Embryonic facial prominence (tissue), 1 donor: ENCODE results near the gene CTSO.
A peak's percentile ranks its signal among the peaks of the same experiment; 100 is the strongest.

Source experiments
- DNase-seq: peaks from one replicate; pipeline ENCODE4 v3.0.0-alpha.2; 2016; ENCODE audit errors: extremely low spot score

The CTSO gene, protein sequence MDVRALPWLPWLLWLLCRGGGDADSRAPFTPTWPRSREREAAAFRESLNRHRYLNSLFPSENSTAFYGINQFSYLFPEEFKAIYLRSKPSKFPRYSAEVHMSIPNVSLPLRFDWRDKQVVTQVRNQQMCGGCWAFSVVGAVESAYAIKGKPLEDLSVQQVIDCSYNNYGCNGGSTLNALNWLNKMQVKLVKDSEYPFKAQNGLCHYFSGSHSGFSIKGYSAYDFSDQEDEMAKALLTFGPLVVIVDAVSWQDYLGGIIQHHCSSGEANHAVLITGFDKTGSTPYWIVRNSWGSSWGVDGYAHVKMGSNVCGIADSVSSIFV

DNA sequence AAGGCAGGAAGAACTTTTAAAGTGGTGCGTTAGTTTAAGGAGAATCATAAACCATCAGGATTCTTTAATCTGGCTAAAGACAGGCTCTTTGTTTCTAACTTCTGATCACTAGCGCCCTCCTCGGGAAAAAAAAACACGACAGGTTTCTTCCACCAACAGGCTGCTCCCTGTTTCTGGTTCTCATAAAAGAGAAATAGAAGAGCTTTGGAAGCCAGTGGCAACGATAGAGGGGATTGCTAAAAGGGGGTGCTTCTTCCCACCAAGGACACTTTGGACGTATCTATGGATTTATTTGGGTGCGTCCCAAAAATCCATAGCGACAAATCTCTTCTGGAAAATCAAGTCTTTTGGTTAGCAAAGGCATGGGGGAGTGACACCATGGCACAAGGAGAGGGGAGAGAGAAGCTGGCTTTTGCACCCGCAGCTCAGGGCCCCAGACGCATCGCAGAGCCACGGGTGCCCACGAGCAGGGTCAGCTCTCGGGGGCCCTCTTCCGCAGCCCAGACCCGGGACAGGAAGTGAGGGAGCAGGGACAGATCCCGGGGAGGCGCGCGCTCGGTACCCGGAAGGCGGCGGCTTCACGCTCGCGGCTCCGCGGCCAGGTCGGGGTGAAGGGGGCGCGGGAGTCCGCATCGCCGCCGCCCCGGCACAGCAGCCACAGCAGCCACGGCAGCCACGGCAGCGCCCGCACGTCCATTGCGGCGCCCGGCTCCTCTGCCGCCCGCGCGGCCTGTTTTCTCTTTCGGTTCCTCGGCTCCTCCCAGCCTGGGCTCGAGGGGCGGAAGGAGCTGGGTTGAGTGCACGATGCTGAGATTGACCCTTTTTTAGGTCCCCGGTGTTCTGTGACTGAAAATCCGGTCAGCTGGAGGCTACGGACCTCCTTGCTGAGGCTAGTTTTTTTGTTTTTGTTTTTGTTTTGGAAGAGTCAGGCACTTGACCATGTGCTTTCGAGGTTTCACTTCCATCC, at the start of gene CTSO:
TSS of gene CTSO (minus strand) at position 716 of the 967 bp plus-strand sequence. CDS start at position 697, 19 bp downstream.
- peak; percentile 78 for DNase-seq

DNA sequence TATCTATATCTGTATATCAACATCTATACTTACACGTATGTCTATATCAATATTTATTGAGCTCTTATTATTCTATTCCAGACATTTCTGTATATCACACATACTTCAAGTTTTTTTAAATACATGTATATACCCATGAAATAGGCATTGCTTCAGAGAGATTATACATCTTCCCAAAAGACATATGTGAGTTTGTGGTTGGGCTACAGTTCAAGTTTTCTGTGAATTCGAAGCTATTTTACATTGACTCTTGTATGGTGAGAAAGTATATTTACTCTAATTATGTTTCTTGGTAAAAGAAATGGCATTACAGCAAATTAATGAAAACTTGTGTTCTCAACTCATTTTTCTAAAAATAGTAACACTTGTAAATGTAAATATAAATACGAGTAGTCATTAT, 46.8 kb upstream of the CTSO start:
- DNase-seq = no peak

DNA sequence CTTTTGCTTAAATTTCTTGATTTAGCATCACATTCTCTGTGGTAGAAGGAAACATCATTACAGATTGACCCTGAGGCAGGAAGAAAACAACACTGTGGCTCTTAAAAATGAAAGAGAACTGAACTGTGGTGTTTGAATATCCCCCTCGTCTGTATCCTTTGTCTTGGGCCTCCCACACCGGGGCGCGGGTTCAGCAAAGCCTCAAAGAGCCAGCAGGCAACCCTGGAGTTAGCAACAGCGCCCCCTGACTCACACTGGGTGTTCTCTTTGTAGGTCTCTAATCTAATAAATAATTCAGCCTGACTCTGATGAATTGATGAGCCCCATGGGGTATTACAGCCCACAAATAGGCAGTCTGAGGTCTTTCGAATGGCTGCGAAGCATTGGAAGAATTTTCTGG, 46.1 kb upstream of the CTSO start:
- no peak for DNase-seq

DNA sequence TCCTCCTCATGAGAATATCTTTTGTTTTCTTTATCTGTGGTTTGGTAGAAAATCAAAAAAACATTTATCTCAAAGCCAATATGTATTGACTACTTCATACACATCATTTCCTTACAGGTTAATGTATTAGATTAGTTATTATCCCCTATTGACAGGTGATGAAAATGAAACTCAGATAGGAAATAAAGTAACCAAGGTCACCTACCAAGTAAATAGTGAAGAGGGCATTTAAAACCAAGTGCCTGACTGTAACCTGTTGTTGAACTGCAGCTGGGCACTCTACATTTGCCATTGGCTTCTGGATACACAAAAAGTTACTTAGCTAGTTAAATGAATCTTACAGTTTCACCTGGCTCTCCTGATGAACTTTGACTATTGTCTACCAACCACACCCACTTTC, 41.4 kb upstream of the CTSO start:
- DNase-seq = no peak

DNA sequence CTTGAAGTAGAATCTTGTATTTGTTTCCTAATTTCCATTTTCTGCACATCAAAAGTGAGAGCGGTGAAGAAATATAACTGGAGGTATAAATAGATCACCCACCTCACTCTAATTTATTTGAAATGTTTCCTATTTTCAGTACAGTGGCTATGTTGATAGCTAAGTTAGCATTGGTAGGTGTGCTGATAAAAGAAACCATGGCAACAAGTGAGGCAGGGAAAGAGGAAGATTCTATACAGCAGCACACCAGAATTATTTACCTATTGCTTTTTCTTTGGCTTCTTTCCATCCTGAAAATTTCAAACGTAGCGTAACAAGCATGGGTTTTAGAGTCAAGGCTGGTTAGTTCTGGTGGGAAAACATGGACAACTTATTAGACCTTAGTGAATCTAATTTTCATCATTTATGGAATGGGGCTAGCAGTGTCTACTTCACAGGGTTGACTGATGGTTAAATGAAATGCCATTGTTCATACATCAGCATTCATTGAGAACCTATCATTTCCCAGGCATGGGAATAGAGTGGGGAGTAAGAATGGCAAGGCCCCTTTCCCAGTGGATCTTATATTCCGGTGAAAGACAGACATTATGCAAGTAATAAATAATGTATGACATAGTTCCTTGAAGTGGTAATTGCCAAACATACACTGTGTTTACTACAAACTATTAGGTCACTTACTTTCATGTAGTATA, 30.6 kb upstream of the CTSO start:
- no peak for DNase-seq

DNA sequence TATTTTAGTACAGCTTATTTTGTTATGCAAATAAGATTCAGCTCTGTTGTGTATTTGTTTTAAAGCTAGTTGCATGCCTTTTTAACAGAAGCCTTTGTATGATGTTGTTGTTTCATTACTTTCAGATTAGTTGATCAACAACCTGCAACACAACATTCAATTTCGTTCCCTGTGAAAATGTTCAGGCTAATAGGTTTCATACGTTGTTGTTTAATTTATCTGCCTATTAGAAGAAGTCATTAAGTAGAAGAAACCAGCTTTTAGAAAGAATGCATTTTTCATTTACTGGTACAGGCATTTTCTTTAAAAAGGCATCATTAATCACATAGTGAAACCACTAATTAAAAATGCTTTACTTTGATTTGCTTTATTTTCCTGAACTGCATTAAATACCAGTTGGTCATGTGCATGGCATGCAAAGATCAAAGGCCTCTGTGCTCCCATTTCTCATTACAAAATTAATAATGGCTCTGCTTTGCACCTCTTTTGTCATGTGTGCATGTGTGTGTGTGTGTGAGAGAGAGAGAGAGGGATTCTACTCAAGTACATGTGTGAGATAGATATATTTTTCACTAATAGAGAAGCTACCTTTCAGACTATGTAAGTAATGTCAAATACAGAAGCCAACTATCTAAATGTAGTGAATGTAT, 29.2 kb upstream of the CTSO start:
- DNase-seq = no peak

DNA sequence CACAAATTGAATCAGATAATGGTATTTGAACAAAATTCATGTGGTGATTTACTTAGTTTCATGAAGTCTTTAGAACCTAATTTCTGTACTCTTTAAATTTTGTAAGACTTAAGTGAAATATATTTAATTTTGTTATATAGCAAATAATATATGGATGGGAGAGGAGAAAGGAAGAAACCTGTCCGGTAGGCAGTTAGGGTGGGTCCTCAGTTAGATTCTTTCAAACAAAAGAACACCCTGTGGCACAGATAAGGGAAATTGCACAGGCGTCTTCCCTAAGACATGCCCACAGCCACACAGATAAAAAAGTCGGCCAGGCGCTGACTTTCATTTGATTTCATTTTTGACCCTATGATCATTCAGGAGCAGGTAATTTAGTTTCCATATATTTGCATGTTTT, 25.1 kb upstream of the CTSO start:
- DNase-seq = no peak

DNA sequence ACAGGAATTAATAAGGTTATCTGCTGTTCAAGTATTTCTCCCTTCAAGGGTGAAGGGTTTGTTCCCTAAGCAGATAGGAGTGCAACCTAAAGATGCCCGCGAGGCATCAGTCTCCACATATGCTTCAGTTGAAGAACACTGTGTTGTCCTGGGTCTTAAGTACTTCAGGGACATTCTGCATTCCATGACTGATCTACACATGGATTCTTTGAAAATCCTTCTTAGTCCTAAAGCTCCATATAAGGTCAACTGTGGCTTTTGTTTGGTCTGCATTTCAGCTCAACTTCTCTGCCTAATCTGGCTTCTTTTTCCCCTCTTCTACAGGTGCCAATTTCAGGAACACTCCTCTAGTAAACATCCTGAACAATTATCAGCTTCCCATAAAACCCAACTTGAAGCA, 21.8 kb upstream of the CTSO start:
- no peak for DNase-seq

DNA sequence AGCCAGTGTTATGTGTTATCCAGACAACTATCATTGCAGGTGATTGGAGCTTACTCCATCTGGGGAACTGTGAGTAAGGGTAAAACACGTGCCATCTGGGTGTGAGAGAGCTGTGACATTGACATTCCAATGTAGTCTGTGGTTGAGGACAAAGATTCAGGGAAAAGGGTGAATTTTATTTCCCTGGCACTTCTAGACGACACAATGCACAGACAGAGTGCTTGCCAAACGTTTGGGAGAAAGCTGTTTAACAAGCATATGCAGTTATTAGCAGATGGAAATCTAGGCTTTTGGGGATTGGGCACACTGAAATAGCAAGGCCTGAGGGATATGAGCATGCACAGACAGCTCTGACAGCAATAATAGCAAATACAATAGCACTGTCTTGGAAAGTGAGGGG, 21.3 kb upstream of the CTSO start:
- no peak for DNase-seq

DNA sequence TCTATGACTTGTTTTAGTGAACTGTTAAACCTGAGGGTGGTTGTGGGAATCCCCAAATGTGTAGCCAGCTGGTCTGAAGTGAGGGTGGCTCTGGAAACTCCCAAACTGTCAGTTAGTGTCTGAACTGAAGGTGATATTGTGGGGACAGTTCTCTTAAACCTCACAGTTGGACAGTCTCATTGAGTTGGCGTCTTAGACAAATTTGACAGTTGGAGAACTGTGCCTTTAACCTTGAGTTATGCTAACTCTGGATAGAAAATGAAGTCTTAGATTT, 20.7 kb upstream of the CTSO start:
- no peak for DNase-seq

DNA sequence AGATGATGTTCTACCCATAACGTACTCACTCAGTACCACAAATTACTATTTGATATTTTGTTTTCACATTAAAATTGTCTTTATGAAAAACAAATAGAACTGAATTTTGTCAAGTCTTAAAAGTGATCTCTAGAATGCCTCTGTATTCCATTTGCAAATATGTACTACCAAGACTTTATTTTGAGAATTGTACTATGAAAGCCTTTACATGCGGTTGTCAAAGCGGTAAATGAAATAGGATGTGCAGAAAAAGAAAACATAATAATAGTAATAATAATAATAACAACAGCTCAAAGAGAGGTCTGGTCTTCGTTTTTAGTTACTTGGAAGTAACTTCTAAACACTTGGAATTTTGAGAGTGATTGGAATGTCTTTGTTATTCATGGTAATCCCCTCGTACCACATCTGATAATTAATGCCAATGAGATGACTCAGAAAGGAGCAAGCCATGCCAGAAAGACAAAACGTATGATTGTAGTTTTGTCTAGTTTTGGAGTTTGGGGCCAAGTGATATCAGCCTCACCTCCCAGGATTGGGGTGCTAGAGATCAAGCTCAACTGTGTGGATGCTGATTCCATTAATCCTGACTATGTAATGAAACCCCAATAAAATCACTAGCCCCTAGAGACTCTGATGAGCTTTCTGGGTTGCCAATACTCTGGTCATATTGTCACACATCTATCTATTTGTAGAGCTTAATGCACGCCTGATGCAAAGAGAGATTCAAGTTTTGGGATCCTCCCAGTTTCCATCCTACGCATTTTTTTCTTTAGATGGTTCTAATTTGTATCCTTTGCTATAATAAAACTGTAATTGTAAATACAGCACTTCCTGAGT, 20.2 kb upstream of the CTSO start:
- DNase-seq = no peak

DNA sequence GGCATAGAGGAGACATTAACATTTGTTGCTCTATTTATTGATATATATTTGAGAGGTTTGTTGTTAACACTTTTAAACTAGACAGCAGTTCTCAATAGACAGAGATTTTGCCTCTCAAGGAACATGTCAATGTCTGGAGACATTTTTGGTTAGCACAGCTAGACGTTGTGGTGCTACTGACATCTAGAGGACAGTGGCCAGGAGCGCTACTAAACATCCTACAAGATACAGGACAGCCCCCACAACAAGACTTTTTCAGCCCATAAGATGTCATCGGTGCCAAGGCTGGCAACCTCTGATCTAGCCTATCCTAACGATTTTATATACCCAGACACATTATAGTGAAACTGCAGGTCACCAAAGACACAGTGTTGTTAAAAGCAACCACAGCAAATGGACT, 18.4 kb upstream of the CTSO start:
- DNase-seq = no peak

DNA sequence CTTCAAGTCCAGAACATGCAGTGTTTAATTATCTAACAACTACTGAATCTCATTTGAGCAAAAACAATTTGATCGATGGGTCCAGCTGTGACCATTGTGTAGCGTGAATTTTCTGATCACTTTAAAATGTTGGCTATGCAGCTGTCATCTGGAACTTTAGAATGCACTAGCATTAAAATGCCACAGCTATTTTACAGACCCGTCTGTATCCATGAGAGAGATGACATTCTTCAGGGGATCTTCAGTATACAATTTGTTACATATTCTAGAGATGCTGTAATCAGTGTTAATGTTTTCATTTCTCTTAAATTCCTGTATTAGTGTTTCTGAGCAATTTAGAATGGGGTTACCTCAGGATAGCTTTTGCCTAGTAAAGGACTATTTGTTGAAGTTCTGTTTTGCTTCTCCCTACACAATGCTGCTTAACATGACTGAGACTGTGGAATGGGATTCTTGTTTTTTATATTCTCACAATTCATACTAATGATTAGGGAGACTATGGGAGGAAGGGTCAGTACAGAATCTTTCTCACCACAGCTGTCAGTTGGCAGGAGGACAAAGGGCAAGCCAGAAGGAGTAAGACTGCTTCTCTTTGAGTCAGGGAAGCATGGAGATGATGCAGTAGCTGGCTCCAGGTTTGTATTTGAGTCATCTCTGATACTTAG, 13.2 kb upstream of the CTSO start:
- no peak for DNase-seq

DNA sequence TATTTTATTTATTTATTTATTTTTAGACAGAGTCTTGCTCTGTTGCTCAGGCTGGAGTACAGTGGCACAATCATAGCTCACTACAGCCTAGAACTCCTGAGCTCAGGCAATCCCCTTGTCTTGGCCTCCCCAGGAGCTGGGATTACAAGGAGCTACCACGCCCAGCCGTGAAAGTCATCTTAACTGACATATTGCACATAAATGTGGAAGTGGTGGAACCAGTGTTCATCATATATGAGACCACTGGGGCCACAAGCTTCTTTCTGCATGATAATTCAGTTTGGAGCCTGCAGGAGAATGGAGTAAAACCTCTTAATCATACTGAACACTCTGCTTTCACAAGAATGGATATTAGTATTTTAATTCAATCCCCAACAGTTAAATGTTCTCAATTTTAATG, 12.5 kb upstream of the CTSO start:
- no peak for DNase-seq

DNA sequence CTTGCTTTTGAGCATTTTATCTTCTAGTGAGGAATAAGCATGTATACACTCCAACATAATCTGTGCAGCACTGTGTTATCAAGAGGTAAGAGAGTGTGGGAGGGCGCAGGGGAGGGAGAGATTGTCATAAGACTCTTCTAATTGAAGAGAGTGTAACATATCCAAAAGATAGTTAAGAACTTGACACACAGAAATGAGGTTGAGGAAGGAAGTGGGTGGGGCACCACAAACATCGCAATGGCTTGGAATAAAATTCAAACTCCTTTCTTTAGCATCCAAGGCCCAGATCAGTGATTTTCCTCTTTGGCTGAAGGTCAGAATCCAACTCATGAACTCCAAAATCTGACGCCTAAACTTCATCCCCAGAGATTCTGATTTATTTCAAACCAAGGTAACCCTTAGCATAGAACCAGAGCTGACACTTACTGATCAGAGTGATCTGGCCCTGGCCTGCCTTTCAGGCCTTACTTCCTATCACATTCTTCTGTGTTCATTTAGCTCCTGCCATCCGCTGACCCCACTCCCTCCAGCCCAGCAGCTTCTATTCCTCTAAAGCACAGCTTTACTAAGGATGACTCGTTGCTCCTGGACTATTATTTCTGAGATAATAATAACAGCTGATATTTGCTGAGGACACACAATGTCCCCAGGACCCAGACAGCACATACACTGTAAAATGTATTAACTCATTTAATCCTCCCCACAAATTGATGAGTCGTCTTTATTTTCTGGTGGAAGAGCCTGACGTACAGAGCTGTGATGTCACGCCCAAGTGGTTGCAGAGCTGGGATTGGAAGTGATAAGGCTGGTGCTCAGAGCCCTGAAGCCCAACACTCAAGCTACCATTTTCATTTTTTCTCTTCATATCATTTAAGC, 10.6 kb upstream of the CTSO start:
- DNase-seq = no peak

DNA sequence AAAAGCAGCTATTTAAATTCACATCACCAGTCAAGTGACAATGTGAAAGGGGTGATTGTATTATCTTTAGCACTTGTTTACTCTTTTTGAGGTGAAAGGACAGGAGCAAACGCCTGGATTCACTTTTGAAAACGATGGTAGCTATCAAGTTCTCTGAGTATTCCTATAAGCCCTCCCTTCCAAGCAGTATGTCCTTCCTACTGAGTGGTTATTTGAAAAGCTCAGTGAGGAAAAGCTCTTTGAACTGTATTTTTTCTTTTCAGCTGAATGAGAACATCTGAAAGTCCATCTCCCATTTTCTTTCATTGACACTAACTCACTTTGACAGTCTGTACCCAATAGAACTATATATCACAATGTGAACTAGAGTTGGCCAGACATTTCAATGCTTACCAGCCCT, 9.1 kb upstream of the CTSO start:
- DNase-seq = no peak

DNA sequence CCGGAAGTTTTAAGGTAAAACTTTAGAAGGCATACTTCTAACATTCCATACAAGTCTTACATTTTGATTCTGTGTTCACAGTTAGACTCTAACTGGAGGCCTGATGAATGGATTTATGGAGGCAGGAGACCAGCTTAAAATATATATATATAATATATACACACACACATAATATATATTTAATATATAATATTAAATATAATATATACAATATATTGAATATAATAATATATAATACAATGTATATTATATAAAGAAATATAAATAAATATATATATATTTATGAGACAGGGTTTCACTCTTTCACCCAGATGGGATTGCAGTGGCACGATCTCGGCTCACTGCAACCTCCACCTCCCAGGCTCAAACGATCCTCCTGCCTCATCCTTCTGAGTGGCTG, 7.9 kb upstream of the CTSO start:
- DNase-seq = no peak

DNA sequence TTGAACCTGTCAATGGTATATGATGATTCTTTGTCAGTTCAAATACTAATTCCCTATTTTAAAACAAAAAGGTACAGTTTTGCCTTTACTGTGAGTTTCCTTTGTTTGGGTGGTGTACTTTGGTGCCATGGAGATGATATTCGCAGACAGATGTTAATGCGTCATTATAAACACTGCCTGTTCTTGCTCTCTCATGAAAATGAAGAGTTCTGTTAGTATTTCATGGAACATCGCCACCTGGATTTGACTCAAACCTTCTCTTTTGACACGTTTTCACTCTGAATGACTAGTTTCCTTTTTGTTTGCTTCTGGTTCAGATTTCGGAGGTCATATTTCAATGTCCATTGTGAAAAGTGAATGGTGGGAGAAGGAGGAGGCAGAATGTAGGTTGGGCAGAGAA, 6.9 kb upstream of the CTSO start:
- no peak for DNase-seq

DNA sequence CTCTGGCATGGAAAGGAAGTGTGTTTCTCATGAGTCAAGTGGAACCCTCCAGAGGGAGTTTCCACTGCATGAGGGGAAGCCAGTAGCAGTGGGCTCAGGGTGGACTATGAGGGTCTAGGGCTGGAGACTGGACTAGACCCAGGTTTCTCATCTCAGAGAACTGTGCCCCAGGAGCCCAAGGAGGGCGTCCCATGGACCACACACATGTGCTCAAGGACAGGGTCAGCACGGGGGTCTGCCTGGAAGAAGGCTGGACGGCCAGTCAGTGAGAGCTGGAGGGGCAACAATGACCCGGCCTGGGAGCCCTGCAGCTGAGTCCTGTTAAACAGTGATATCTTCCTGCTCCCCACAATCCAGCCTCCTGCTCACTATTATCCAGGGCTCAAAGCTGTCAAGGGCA, 5.8 kb upstream of the CTSO start:
- DNase-seq = no peak

DNA sequence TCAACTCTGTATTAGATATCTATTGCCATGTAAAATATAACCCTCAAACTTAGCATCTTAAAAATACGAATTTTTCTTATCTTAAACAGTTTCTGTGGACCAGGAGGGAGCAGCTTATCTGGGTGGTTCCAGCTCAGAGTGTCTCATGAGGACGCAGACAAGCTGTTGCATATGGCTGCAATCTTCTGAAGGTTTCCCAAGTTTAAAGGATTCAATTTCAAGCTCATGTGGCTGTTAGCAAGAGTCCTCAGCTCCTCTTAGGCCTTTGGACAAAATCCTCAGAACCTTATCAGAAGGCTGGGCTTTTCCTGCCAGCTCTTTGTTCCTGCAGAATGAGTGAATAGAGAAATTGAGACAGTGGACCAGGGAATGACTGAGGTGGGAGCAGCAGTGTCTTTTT, 2.8 kb upstream of the CTSO start:
- DNase-seq = no peak
